ENCODE data around the gene SIAH1. TPM values are rescaled to one million over a fixed set of nuclear protein-coding genes. Genes with fewer than 3 reads are reported as not detected.
"Not testable (repeated sequence)": the region's sequence is repeated elsewhere in the genome, so short reads cannot be mapped to it uniquely, and the experiment has no call there.

SIAH1 gene
- total and polyA plus RNA-seq, 9 donors = 25.6 to 31.3 (median 29.1) TPM

- DNase-seq = no peak
- H3K4me3 ChIP-seq (ENCODE audit: low read length) = no peak overlapping the region
- no peak overlapping the region for H3K27ac ChIP-seq (ENCODE audit: low read length)
- no peaks in the 10 kb centered on the region for H3K4me1 ChIP-seq (ENCODE audit: control insufficient read depth, insufficient read depth, low read length)
- no peaks in the 10 kb centered on the region for H3K27me3 ChIP-seq (ENCODE audit: control insufficient read depth, insufficient read depth, low read length)
- H3K9me3 ChIP-seq (replicated peaks; ENCODE audit: control insufficient read depth, low read depth, low read length) = no peaks in the 10 kb centered on the region
- H3K36me3 ChIP-seq (ENCODE audit: control insufficient read depth, insufficient read depth, low read length) = no peaks in the 10 kb centered on the region
- 43% methylated on average over 1 of the region's 2 CpGs for WGBS (ENCODE audit: insufficient coverage)
These were observed 41.3 kb upstream of the SIAH1 start for GRCh38 chr16:48426244-48427141.

- WGBS (ENCODE audit: insufficient coverage) = no CpG with 5 or more reads among the region's 2 CpGs
- no peaks in the 10 kb centered on the region for H3K9me3 ChIP-seq (replicated peaks; ENCODE audit: control insufficient read depth, low read depth, low read length)
- DNase-seq = no peak
- no peaks in the 10 kb centered on the region for H3K4me1 ChIP-seq (ENCODE audit: control insufficient read depth, insufficient read depth, low read length)
- no peaks in the 10 kb centered on the region for H3K27me3 ChIP-seq (ENCODE audit: control insufficient read depth, insufficient read depth, low read length)
- no peak overlapping the region for H3K4me3 ChIP-seq (ENCODE audit: low read length)
- H3K27ac ChIP-seq (ENCODE audit: low read length) = no peak overlapping the region
- no peaks in the 10 kb centered on the region for H3K36me3 ChIP-seq (ENCODE audit: control insufficient read depth, insufficient read depth, low read length)
These were observed 37.3 kb upstream of the SIAH1 start for GRCh38 chr16:48422537-48422936.

DNA sequence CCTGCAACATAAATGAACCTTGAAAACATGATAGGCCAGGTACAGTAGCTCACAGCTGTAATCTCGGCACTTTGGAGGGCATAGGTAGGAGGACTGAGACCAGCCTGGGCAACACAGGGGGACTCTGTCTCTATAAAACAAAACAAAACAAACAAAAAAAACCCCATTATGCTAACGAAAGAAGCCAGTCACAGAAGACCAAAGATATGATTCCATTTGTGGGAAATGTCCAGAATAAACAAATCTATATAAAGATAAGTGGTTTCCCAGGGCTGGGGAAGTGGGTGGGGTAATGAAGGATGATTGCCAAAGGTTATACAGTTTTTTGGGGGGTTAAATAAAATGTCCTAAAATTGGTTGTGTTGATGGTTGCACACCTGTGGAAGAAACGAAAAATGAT is 36.5 kb upstream of the SIAH1 start:
- DNase-seq = no peak
- no CpG with 5 or more reads among the region's 3 CpGs for WGBS (ENCODE audit: insufficient coverage)
- no peaks in the 10 kb centered on the region for H3K36me3 ChIP-seq (ENCODE audit: control insufficient read depth, insufficient read depth, low read length)
- H3K27me3 ChIP-seq (ENCODE audit: control insufficient read depth, insufficient read depth, low read length) = no peaks in the 10 kb centered on the region
- no peak overlapping the region for H3K27ac ChIP-seq (ENCODE audit: low read length)
- no peaks in the 10 kb centered on the region for H3K9me3 ChIP-seq (replicated peaks; ENCODE audit: control insufficient read depth, low read depth, low read length)
- no peaks in the 10 kb centered on the region for H3K4me1 ChIP-seq (ENCODE audit: control insufficient read depth, insufficient read depth, low read length)
- H3K4me3 ChIP-seq (ENCODE audit: low read length) = no peak overlapping the region

- WGBS (ENCODE audit: insufficient coverage) = 60% methylated on average over 1 of the region's 1 CpG
- H3K27ac ChIP-seq (ENCODE audit: low read length) = no peak overlapping the region
- no peak overlapping the region for H3K4me3 ChIP-seq (ENCODE audit: low read length)
- no peaks in the 10 kb centered on the region for H3K27me3 ChIP-seq (ENCODE audit: control insufficient read depth, insufficient read depth, low read length)
- no peaks in the 10 kb centered on the region for H3K4me1 ChIP-seq (ENCODE audit: control insufficient read depth, insufficient read depth, low read length)
- no peak for DNase-seq
- no peaks in the 10 kb centered on the region for H3K36me3 ChIP-seq (ENCODE audit: control insufficient read depth, insufficient read depth, low read length)
- H3K9me3 ChIP-seq (replicated peaks; ENCODE audit: control insufficient read depth, low read depth, low read length) = no peaks in the 10 kb centered on the region
These were observed 35.2 kb upstream of the SIAH1 start for GRCh38 chr16:48420437-48420836.

GRCh38 chr16:48416617-48417016 is 31.4 kb upstream of the SIAH1 start:
- not testable (repeated sequence) for H3K27ac ChIP-seq (ENCODE audit: low read length); H3K27me3 ChIP-seq (ENCODE audit: control insufficient read depth, insufficient read depth, low read length); H3K36me3 ChIP-seq (ENCODE audit: control insufficient read depth, insufficient read depth, low read length); DNase-seq; H3K4me1 ChIP-seq (ENCODE audit: control insufficient read depth, insufficient read depth, low read length); H3K9me3 ChIP-seq (replicated peaks; ENCODE audit: control insufficient read depth, low read depth, low read length); H3K4me3 ChIP-seq (ENCODE audit: low read length)
- WGBS (ENCODE audit: insufficient coverage) = 94% methylated on average over 28 of the region's 29 CpGs

DNA sequence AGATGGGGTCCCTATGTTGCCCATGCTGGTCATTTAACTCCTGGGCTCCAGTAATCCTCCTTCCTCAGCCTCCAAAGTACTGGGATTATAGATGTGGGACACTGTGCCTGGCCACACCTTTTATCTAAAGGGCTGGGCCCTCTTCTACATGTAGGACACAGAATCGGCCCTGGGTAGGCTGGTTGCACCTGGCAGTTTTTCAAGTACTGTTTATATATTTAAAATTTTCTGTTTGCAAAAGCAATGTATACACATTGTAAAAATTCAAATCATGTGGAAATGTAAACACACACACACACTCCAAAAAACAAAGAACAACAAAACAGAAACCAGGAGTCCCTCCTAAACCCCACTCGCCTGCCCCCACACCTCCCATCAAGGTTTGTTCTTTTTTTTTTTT is 28.1 kb upstream of the SIAH1 start:
- DNase-seq = no peak
- Histone ChIP-seq H3K9me3 (replicated peaks; ENCODE audit: control insufficient read depth, low read depth, low read length) (no peaks in the 10 kb centered on the region), H3K27ac (ENCODE audit: low read length) (no peak overlapping the region), H3K27me3 (ENCODE audit: control insufficient read depth, insufficient read depth, low read length) (no peaks in the 10 kb centered on the region), H3K4me1 (ENCODE audit: control insufficient read depth, insufficient read depth, low read length) (no peaks in the 10 kb centered on the region), H3K36me3 (ENCODE audit: control insufficient read depth, insufficient read depth, low read length) (no peaks in the 10 kb centered on the region), H3K4me3 (ENCODE audit: low read length) (no peak overlapping the region)
- WGBS (ENCODE audit: insufficient coverage) = no CpG with 5 or more reads among the region's 2 CpGs

DNA sequence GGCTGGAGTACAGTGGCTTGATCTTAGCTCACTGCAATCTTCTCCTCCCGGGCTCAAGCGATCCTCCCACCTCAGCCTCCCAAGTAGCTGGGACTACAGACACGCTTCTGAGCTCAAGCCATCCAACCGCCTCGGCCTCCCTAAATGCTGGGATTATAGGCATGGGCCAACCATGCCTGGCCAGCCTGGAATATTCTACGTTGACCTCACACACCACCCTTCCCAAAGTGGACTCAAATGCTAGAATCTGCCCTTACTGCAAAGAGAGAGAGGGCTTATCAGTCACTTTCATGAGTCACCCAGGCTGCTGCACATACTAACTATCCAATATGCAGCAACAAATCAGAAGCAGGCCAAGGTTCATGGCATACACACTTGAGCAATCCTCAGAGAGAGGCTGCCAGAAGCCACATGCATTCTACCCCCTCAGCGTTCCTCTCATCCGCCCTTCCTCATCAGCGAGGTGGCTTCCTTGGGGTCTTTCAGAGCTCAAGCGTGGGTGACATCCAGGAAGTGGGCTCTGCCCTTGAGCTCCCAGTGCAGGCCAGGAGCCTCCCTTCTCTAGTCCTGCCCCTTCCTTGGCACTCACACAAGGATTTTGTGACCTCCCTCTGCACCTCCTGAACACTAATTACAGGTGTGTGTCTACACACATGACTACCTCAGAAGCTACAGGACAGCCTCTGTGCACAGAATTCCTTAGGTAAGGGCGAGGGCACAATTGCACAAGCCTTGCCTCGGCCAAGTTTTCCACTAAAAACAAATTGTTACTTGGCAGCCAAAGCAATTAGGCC is 24.8 kb upstream of the SIAH1 start:
- H3K4me3 ChIP-seq (ENCODE audit: low read length) = no peak overlapping the region
- DNase-seq = no peak
- no peaks in the 10 kb centered on the region for H3K4me1 ChIP-seq (ENCODE audit: control insufficient read depth, insufficient read depth, low read length)
- H3K36me3 ChIP-seq (ENCODE audit: control insufficient read depth, insufficient read depth, low read length) = no peaks in the 10 kb centered on the region
- no peaks in the 10 kb centered on the region for H3K9me3 ChIP-seq (replicated peaks; ENCODE audit: control insufficient read depth, low read depth, low read length)
- H3K27me3 ChIP-seq (ENCODE audit: control insufficient read depth, insufficient read depth, low read length) = no peaks in the 10 kb centered on the region
- no peak overlapping the region for H3K27ac ChIP-seq (ENCODE audit: low read length)
- WGBS (ENCODE audit: insufficient coverage) = 88% methylated on average over 9 of the region's 12 CpGs

DNA sequence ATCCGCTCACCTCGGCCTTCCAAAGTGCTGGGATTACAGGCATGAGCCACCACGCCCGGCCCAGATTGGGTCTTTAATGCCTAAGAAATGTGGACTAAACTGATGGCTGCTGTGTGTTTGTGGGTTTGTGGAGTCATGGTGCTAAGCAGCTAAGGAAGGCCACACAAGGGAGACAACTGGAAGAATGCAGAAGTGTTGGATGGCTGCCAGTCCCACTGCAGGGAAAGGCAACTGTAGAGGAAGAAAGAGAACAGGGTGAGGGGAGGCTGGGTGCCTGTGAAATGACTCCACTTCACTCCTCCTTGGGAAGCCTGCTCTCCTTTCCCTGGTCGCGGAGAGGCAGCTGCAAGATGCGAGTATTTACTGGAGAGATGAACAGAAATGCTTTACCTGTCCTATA is 23.5 kb upstream of the SIAH1 start:
- Histone ChIP-seq H3K27ac (ENCODE audit: low read length) (no peak overlapping the region), H3K4me1 (ENCODE audit: control insufficient read depth, insufficient read depth, low read length) (no peaks in the 10 kb centered on the region), H3K9me3 (replicated peaks; ENCODE audit: control insufficient read depth, low read depth, low read length) (no peaks in the 10 kb centered on the region), H3K36me3 (ENCODE audit: control insufficient read depth, insufficient read depth, low read length) (no peaks in the 10 kb centered on the region), H3K4me3 (ENCODE audit: low read length) (no peak overlapping the region), H3K27me3 (ENCODE audit: control insufficient read depth, insufficient read depth, low read length) (no peaks in the 10 kb centered on the region)
- WGBS (ENCODE audit: insufficient coverage) = 92% methylated on average over 4 of the region's 7 CpGs
- DNase-seq = peak; percentile 74

DNA sequence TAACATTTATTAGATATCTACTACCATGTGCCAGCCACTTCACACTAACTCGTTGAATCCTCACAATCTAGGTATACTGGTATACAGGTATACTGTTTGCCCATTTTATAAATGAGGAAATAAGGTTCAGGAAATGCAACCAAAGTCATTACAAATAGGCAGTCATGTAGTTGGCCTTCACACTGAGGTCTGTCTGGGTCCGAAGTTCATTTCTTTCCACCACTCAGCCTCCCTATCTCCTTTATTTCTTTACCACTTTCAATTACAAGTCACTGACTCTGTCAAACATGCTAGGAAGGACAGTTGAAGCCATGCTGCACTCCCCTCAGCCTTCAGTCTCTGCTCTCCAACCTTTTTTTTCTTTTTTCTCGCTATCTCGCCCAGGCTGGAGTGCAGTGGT is 20.7 kb upstream of the SIAH1 start:
- DNase-seq = no peak
- no peaks in the 10 kb centered on the region for H3K9me3 ChIP-seq (replicated peaks; ENCODE audit: control insufficient read depth, low read depth, low read length)
- no peaks in the 10 kb centered on the region for H3K36me3 ChIP-seq (ENCODE audit: control insufficient read depth, insufficient read depth, low read length)
- H3K4me1 ChIP-seq (ENCODE audit: control insufficient read depth, insufficient read depth, low read length) = no peaks in the 10 kb centered on the region
- no peak overlapping the region for H3K4me3 ChIP-seq (ENCODE audit: low read length)
- H3K27ac ChIP-seq (ENCODE audit: low read length) = no peak overlapping the region
- no peaks in the 10 kb centered on the region for H3K27me3 ChIP-seq (ENCODE audit: control insufficient read depth, insufficient read depth, low read length)
- WGBS (ENCODE audit: insufficient coverage) = 95% methylated on average over 3 of the region's 4 CpGs

- H3K4me1 ChIP-seq (ENCODE audit: control insufficient read depth, insufficient read depth, low read length) = no peaks in the 10 kb centered on the region
- 67% methylated on average over 1 of the region's 1 CpG for WGBS (ENCODE audit: insufficient coverage)
- no peaks in the 10 kb centered on the region for H3K27me3 ChIP-seq (ENCODE audit: control insufficient read depth, insufficient read depth, low read length)
- no peaks in the 10 kb centered on the region for H3K36me3 ChIP-seq (ENCODE audit: control insufficient read depth, insufficient read depth, low read length)
- no peak overlapping the region for H3K27ac ChIP-seq (ENCODE audit: low read length)
- no peak overlapping the region for H3K4me3 ChIP-seq (ENCODE audit: low read length)
- no peak for DNase-seq
- H3K9me3 ChIP-seq (replicated peaks; ENCODE audit: control insufficient read depth, low read depth, low read length) = no peaks in the 10 kb centered on the region
These were observed 19.9 kb upstream of the SIAH1 start for GRCh38 chr16:48405153-48405552.

Measured in muscle of leg (tissue), 11 donors.